HG02943 (cell line): ENCODE results near the gene KLC4.

Source experiments
- ATAC-seq: cut with Tn5 transposase; IDR thresholded peaks from one replicate; pipeline ENCODE4 v1.9.1; 2021; ENCODE audit warnings: mild to moderate bottlenecking, low read depth, moderate library complexity; ENCODE audit not compliant: unreplicated experiment

Gene KLC4

GRCh38 chr6:43120944-43121913 is 61.8 kb downstream of the KLC4 start:
- ATAC-seq, result no peak

GRCh38 chr6:43122146-43122545 is 62.7 kb downstream of the KLC4 start:
- no peak for ATAC-seq

GRCh38 chr6:43123461-43124314 is 64.3 kb downstream of the KLC4 start:
- no peak for ATAC-seq

GRCh38 chr6:43124481-43124880 is 65.0 kb downstream of the KLC4 start:
- no peak for ATAC-seq
